ENCODE results near the gene OR4K17.
"Not testable (repeated sequence)": the region's sequence is repeated elsewhere in the genome, so short reads cannot be mapped to it uniquely, and the experiment has no call there.

The OR4K17 gene, protein sequence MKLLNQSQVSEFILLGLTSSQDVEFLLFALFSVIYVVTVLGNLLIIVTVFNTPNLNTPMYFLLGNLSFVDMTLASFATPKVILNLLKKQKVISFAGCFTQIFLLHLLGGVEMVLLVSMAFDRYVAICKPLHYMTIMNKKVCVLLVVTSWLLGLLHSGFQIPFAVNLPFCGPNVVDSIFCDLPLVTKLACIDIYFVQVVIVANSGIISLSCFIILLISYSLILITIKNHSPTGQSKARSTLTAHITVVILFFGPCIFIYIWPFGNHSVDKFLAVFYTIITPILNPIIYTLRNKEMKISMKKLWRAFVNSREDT
- total RNA-seq: 0 reads per million in 2 donors

DNA sequence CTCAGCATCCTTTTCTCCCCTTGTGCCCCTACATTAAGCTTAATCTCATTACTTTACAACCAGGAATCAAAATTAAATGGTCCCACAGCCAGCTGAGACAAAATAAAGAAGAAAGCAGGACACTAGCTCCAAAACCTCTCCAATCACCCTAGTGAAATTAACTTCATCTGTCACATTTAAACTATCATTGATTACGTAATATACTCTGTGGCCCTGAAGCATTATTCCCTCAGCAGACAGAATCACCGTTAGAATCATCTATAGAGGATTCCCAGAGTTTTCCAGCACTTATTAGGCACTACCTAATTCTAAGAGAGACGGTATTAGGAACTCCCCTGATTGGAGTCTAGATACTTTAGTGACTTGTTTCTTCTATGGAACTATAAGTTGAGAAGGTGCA, at the start of gene OR4K17:
Gene OR4K17, plus strand, starts transcription at position 302 of the 400 bp plus-strand sequence. CDS start 6,761 bp downstream, outside the sequence.
- no peak for DNase-seq

DNA sequence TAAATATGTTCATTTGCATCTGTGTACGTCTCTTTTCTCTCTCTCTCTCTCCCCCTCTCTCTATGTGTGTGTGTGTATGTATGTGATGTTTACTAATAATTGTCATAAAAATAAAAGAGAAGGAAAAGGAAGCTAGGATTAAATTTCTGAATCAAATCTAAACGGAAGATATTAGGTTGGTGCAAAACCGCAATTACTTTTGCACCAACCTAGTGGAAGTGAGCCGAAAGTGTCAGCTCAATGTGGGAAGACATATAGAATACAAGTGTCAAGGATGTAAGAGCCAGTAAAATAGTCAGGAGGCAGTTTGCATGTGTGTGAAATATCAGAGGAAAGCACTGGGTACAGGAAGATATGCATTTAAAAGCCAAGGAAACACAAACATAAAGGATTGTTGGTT, 18.5 kb upstream of the OR4K17 start:
- DNase-seq: no peak

DNA sequence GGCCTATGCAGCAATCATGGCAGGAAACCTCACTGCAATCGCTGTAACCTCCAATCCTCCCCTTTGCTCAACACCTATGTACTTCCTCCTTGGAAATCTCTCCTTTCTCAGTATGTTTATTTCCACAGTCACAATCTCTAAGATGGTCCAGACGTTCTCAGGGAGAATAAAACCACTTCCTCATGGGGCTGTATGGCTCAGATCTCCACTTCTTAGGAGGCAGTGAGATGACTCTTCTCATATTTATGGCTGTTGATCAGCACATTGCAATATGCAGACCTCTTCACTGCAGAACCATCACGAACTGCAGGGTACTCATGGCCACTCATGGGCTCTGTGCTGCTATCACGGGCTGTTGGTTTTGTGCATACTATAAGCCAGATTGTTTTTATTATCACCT, 17.1 kb upstream of the OR4K17 start:
- no peak for DNase-seq

DNA sequence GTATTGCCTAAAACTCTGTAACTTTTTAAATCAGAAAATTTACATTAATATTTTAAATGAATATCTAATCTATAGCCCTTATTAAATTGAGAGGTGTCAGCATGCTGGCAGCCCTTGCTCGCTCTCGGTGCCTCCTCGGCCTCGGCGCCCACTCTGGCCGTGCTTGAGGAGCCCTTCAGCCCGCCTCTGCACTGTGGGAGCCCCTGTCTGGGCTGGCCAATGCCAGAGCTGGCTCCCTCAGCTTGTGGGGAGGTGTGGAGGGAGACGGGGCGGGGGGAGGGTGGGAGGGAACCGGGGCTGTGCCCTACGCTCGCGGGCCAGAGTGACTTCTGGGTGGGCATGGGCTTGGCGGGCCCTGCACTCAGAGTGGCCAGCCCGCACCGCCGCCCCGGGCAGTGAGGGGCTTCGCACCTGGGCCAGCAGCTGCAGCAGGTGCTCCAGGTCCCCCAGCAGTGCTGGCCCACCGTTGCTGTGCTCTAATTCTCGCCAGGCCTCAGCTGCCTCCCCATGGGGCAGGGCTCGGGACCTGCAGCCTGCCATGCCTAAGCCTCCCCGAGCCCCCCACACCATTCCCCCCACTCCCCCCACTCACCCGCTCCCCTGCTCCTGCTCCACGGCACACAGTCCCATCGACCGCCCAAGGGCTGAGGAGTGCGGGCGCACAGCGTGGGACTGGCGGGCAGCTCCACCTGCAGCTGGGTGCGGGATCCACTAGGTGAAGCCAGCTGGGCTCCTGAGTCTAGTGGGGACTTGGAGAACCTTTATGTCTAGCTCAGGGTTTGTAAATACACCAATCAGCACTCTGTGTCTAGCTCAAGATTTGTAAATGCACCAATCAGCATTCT, 11.4 kb upstream of the OR4K17 start:
- DNase-seq: not testable (repeated sequence)

DNA sequence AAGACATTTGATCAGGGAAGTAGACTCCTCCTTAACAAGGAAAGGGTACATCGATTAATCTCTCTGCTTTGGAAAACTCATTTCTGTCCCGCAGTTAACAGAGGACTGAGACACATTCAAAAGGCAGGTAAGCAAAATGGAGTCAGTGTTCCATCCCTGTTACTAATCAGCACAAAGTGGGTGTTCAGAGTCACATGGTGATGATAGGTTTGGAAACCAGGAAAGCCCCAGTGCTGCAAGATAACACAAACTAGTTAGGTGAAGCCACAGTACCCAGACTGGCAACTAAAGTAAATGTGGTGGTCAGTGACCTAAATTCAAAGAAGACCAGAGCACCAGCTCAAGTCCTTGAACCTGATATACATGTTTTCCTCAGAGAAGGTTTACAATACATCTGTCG, 1.8 kb downstream of the OR4K17 start:
- DNase-seq: no peak

- DNase-seq: no peak
These were observed 6.2 kb downstream of the OR4K17 start for GRCh38 chr14:20116748-20117147.

DNA sequence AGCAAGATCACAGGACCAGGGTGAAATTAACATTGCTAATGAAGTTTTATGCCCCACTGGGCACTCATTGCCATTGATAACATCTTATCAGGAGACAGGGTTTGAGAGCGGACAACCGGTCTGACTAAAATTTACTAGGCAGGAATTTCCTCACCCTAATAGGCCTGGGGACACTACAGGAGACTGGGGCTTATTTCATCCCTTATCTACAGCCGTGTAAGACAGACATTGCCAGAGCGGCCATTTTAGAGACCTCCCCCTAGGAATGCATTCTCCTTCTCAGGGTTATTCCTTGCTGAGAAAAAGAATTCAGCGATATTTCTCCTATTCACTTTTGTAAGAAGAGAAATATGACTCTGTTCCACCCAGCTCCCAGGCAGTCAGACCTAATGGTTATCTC, 8.3 kb downstream of the OR4K17 start:
- DNase-seq: no peak

- no peak for DNase-seq
These were observed 28.0 kb downstream of the OR4K17 start, which contains the start of gene OR4N5 for GRCh38 chr14:20138520-20138919. OR4N5 (plus strand) TSS chr14:20138820; CDS start chr14:20143736, 4,916 bp downstream.

- no peak for DNase-seq
These were observed 33.4 kb downstream of the OR4K17 start for GRCh38 chr14:20143911-20144310.

DNA sequence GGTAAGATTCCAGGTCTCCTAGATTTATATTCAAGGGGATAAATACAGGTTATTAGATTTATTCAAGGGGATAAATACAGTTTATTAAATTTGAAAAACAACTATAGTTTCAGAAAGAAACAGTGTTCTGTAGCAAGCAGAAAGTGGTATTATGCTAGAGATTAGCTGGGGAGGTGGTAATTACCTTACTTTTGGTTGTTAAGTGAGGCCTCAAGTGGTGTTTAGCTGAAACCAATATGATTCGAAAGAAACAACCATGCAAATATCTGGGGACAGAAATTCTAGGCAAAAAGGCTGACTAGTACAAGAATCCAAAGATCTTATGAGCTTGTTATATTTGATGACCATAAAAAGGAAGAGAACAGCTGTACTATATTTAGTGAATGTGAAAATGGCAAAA, 34.3 kb downstream of the OR4K17 start:
- DNase-seq: no peak

DNA sequence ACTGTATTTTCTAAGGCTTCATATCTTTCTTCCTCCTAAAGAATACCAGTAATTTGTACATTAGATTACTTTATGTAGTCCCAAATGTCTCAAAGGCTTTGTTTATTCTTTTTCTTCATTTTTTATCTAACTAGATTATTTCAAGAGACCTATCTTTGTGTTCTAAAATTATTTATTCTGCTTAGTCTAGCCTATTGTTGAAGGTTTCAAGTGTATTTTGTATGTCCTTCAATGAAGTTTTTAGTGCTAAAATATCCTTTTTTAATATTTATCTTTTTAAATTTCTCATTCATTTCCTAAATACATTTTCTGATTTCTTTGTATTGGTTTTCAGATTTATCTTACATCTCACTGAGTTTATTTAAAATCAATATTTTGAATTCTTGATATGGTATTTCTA, 53.9 kb downstream of the OR4K17 start:
- DNase-seq: no peak

- no peak for DNase-seq
These were observed 56.6 kb downstream of the OR4K17 start for GRCh38 chr14:20167091-20167490.

GRCh38 chr14:20169852-20170251, 59.3 kb downstream of the OR4K17 start:
- not testable (repeated sequence) for DNase-seq

Measured in T-helper 2 cell (primary cell).